Brain microvascular endothelial cell (primary cell): Measurements from ENCODE around the gene MAEA.

Experiments used
- DNase-seq: peaks from one replicate; pipeline ENCODE4 v3.0.0-alpha.2; 2020
- H3K27ac ChIP-seq: fragments of 250-450 bp; sonication (Bioruptor Pico); 2 replicates; pipeline ENCODE4 v1.5.1; 2020; ENCODE audit warnings: mild to moderate bottlenecking, moderate library complexity
- H3K27me3 ChIP-seq: fragments of 250-450 bp; sonication (Bioruptor Pico); replicated peaks from 2 replicates; pipeline ENCODE4 v1.5.1; 2020; ENCODE audit warnings: mild to moderate bottlenecking
- H3K36me3 ChIP-seq: fragments of 250-450 bp; sonication (Bioruptor Pico); replicated peaks from 2 replicates; pipeline ENCODE4 v1.5.1; 2020; ENCODE audit warnings: mild to moderate bottlenecking
- H3K4me3 ChIP-seq: 2 replicates; pipeline ENCODE4 v1.5.1; 2011; ENCODE audit warnings: low read depth, mild to moderate bottlenecking, control low read depth, low read length, moderate library complexity
- in situ Hi-C: cut with HindIII; loops from 2 replicates; pipeline ENCODE4 v1.10.0; 2017; ENCODE audit warnings: low sequenced_read_pairs, low pct_ligation_motif_present
- TF ChIP-seq, protein P1 (sequence below): IDR thresholded peaks from 2 replicates; pipeline ENCODE4 v1.5.1; 2011; ENCODE audit warnings: low read depth, mild to moderate bottlenecking, moderate library complexity, low read length, control low read depth, inconsistent platforms; ENCODE audit errors: missing control alignments

Gene MAEA

DNA sequence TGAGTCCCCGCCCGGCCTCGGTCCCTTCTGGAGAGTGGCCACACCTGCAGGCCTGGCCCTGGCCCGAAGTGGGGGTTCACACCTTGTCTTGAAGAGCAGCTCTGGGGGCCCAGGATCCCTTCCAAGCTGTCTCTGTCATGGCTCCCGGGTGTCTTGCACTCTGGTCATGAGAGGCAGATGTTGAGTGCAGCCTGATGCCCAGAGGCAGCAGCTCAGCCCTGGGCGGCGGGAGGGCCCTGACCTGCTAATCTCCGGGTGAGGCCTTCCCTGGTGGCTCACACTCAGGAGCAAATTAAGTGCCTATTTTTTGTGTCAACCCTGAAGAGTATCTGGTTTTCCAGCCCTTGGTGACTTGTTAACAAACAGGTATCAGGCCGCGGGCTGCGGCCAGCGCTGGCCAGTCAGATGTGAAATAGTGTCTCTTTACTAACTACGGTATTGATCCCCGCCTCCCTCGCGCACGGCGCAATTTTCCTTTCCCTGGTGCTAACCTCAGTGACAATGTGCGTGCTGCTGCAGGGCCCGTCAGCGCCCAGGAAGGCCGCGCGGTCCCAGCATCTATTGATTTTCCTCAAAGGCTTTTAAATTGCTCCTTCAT lies 92.4 kb downstream of the MAEA start:
- TF ChIP-seq, protein P1, sequence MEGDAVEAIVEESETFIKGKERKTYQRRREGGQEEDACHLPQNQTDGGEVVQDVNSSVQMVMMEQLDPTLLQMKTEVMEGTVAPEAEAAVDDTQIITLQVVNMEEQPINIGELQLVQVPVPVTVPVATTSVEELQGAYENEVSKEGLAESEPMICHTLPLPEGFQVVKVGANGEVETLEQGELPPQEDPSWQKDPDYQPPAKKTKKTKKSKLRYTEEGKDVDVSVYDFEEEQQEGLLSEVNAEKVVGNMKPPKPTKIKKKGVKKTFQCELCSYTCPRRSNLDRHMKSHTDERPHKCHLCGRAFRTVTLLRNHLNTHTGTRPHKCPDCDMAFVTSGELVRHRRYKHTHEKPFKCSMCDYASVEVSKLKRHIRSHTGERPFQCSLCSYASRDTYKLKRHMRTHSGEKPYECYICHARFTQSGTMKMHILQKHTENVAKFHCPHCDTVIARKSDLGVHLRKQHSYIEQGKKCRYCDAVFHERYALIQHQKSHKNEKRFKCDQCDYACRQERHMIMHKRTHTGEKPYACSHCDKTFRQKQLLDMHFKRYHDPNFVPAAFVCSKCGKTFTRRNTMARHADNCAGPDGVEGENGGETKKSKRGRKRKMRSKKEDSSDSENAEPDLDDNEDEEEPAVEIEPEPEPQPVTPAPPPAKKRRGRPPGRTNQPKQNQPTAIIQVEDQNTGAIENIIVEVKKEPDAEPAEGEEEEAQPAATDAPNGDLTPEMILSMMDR = no peak
- Histone ChIP-seq H3K36me3 (no peaks in the 10 kb centered on the region), H3K4me3 (no peak overlapping the region), H3K27ac (no peak overlapping the region), H3K27me3 (no peaks in the 10 kb centered on the region)
- no peak for DNase-seq
- in situ Hi-C loops = no loop called here

DNA sequence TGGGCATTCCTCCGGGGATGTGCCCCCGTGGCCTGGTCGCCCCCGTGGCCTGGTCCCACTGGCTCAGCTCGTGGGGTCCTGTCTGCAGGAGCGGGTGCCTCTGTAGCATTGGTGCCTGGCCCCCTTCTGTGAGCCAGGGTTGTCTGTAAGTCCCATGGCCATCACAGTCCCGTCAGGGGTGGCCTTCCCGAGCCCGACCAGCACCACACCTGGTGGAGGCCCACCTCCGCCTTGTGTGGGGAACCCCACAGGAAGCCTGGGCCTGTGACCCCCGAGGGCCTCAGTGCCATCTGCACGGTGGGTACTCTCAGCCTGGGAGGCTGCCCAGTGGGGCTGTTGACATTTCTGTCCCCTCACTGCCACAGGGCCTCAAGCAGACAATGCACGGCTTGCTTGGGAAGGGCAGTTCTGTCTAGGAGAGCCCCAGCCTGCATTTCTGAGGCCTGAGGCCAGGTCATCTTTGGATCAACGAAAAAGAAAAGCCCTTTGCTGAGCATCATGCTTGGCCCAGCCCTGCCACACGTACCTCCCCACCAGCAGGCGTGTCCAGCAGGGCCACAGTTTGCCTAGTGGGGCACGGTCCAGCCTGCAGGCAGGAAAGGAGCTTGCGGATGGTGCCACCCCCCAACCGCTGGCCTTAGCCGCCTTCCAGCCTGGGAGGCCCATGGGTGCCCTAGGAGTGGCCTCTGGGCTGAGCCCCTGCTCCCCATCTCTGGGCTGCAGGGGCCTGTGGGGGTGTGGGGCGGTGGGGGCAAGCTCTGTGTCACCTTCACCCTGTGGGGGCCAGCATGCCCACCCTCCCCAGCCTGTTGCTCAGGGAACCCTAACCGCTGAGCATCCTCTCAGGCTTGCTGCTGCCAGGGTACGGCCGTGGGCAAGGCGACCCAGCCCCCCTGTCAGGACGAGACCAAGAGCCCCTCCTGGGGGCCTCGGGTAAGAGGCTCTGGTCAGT lies 93.4 kb downstream of the MAEA start:
- in situ Hi-C loops = no loop called here
- Histone ChIP-seq H3K4me3 (no peak overlapping the region), H3K27me3 (no peaks in the 10 kb centered on the region), H3K27ac (no peak overlapping the region), H3K36me3 (no peaks in the 10 kb centered on the region)
- no peak for DNase-seq
- TF ChIP-seq, protein P1 = no peak

DNA sequence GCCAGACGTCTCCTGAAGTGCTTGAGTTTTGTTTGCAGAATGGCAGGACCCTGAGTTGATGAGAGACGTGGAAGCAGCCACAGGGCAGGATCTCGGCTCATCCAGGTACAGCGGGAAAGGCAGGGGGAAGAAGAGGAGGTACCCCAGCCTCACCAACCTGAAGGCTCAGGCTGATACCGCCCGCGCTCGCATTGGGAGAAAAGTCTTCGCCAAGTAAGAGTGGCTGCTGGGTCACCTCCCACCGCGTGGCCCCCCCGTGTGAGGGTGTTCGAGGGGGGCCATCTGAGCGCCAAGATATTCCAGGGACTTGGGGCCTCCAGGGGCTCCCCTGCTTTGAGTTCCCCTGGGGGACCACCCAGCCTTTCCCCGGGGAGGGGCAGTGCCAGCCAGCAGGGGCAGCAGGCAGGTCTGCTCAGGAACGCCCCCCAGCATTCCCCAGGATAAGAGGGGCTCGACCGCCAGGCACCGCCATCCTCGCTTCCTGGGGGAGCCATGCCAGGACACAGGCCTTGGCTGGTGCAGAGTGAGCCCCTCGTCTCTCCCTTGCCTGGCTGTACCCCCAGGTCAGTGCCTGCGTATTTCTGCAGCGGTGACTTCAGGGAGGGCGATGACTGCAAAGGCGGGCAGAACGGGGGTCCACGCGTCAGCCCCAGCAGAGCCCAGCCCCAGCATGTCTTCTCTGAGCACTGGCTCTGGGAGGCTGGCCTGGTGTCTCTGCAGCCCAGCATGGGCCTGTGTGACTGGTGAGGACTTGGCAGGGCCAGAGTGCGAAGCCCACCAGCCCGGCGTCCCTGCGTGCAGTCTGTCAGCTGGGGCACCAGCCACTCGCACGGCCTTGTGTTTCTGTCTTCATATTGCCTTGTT lies 94.3 kb downstream of the MAEA start:
- TF ChIP-seq, protein P1 = no peak
- Histone ChIP-seq H3K27me3 (no peaks in the 10 kb centered on the region), H3K36me3 (no peaks in the 10 kb centered on the region), H3K27ac (no peak overlapping the region), H3K4me3 (no peak overlapping the region)
- in situ Hi-C loops = no loop called here
- DNase-seq = no peak

DNA sequence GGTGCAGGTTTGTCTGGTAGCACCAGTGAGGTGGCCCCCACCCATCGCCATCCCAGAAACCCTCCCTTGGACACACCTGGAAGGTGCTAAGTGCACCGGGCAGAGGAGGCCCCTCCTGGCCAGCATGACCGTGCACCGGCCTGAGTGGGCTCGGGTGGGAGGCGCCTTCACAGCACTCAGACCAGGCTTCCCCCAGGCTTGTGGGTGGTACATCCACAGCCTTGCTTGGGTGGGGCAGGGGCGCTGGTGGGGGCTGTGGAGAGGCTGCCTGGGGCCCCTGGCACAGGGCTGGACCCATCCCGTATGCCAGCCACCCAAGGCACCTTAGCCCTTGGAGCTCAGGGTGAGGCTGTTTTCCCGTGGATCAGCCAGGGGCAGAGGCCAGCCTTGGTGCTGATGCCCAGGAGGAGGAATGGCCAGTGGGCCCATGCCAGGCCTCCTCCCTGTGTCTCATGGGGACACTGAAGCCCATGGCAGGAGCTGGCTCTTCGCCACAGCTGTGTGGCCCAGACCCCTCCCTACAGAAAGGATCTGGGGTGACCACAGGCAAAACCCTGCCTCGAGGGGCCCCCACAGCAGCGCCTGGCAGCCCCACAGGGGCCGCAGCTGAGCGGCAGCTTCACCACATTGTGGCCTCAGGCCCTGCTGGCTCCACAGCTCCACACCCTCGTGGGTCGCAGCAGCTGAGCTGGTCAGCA lies 95.1 kb downstream of the MAEA start:
- TF ChIP-seq, protein P1 = no peak
- Histone ChIP-seq H3K4me3 (no peak overlapping the region), H3K27me3 (no peaks in the 10 kb centered on the region), H3K36me3 (no peaks in the 10 kb centered on the region), H3K27ac (no peak overlapping the region)
- in situ Hi-C loops = no loop called here
- DNase-seq = no peak
